GM23248 (cell line): ENCODE data around the gene DMRTA2. TPM values are rescaled to one million over a fixed set of nuclear protein-coding genes. Genes with fewer than 3 reads are reported as not detected.
A peak's percentile ranks its signal among the peaks of the same experiment; 100 is the strongest.

ENCODE experiments used
- DNase-seq: peaks from one replicate; pipeline ENCODE4 v3.0.0-alpha.2; 2015
- H2AFZ ChIP-seq: fragments of 200-600 bp; sonication (generic); 2 replicates; pipeline ENCODE4 v1.6.1; 2016; ENCODE audit warnings: antibody characterized with exemption
- H3F3A ChIP-seq: fragments of 200-600 bp; sonication (generic); 2 replicates; pipeline ENCODE4 v1.6.1; 2016; ENCODE audit warnings: mild to moderate bottlenecking, antibody characterized with exemption, mixed run types; ENCODE audit not compliant: insufficient read depth
- H3K27ac ChIP-seq: fragments of 200-600 bp; sonication (generic); 2 replicates; pipeline ENCODE4 v1.5.1; 2016; ENCODE audit warnings: mild to moderate bottlenecking
- H3K27me3 ChIP-seq: fragments of 200-600 bp; sonication (generic); replicated peaks from 2 replicates; pipeline ENCODE4 v1.6.1; 2016; ENCODE audit warnings: mild to moderate bottlenecking; ENCODE audit not compliant: insufficient read depth
- H3K36me3 ChIP-seq: fragments of 200-600 bp; sonication (generic); 2 replicates; pipeline ENCODE4 v1.6.1; 2016; ENCODE audit warnings: low read depth, mild to moderate bottlenecking
- H3K4me1 ChIP-seq: fragments of 200-600 bp; sonication (generic); 2 replicates; pipeline ENCODE4 v1.6.1; 2016; ENCODE audit warnings: mild to moderate bottlenecking; ENCODE audit not compliant: insufficient read depth
- H3K4me2 ChIP-seq: fragments of 200-600 bp; sonication (generic); one replicate; pipeline ENCODE4 v1.6.1; 2016; ENCODE audit warnings: mild to moderate bottlenecking; ENCODE audit not compliant: unreplicated experiment
- H3K4me3 ChIP-seq: fragments of 200-600 bp; sonication (generic); 2 replicates; pipeline ENCODE4 v1.5.1; 2016; ENCODE audit warnings: mild to moderate bottlenecking
- H3K79me2 ChIP-seq: fragments of 200-600 bp; sonication (generic); 2 replicates; pipeline ENCODE4 v1.6.1; 2016; ENCODE audit warnings: mild to moderate bottlenecking; ENCODE audit not compliant: insufficient read depth
- H3K9ac ChIP-seq: fragments of 200-600 bp; sonication (generic); 2 replicates; pipeline ENCODE4 v1.6.1; 2016; ENCODE audit warnings: mild to moderate bottlenecking
- H3K9me2 ChIP-seq: fragments of 200-600 bp; sonication (generic); 2 replicates; pipeline ENCODE4 v1.6.1; 2016; ENCODE audit warnings: mixed run types, mild to moderate bottlenecking, moderate library complexity; ENCODE audit not compliant: insufficient read depth
- H3K9me3 ChIP-seq: fragments of 200-600 bp; sonication (generic); one replicate; pipeline ENCODE4 v1.6.1; 2017; ENCODE audit warnings: low read depth
- H4K20me1 ChIP-seq: fragments of 200-600 bp; sonication (generic); 2 replicates; pipeline ENCODE4 v1.6.0; 2016; ENCODE audit not compliant: insufficient read depth
- EZH2 ChIP-seq: fragments of 200-600 bp; sonication (generic); IDR thresholded peaks from 2 replicates; pipeline ENCODE4 v1.6.1; 2018; ENCODE audit warnings: antibody characterized with exemption, mild to moderate bottlenecking; ENCODE audit not compliant: insufficient read depth, poor library complexity, severe bottlenecking
- EZH2phosphoT487 ChIP-seq: fragments of 200-600 bp; sonication (generic); IDR thresholded peaks from 2 replicates; pipeline ENCODE4 v1.6.1; 2018; ENCODE audit warnings: antibody characterized with exemption, moderate library complexity, mild to moderate bottlenecking, low read depth; ENCODE audit not compliant: insufficient read depth
- WGBS, 2 experiments: methylation state at CpG; one replicate each; pipeline ENCODE4 v1.1.6; 2015 to 2017; ENCODE audit warnings: low lambda C conversion rate in 2 of 2, low coverage in 1 of 2; ENCODE audit errors: missing lambda C conversion rate in 2 of 2; 5-methylcytosine and 5-hydroxymethylcytosine counted together
- in situ Hi-C: fragments of 300-500 bp; cut with MboI; formaldehyde crosslinking; loops from 2 replicates; pipeline ENCODE4 v1.15.0; 2020
- polyA plus RNA-seq: library from polyadenylated mRNA; unstranded; fragments of >200 nt; fragmentation: Nextera tagmentation; extraction: Ambion mirVana; gene quantifications from 2 replicates; pipeline ENCODE4 v1.2.1, GENCODE V29; 2016
- total RNA-seq: library from RNA; depleted of rRNA; stranded (reverse); fragments of >200 nt; shearing (Covaris generic); gene quantifications from 2 replicates; pipeline ENCODE4 v1.2.3, GENCODE V29; 2014

Gene DMRTA2
- total and polyA plus RNA-seq, 2 experiments from 2014 or later: not detected

- Histone ChIP-seq H3F3A (no peaks in the 10 kb centered on the region), H2AFZ (no peak overlapping the region), H4K20me1 (no peaks in the 10 kb centered on the region), H3K4me2 (no peak overlapping the region), H3K36me3 (no peaks in the 10 kb centered on the region), H3K27ac (no peak overlapping the region), H3K27me3 (peaks cover 14% of the 10 kb centered on the region), H3K9me2 (no peaks in the 10 kb centered on the region), H3K9me3 (no peaks in the 10 kb centered on the region), H3K4me1 (no peaks in the 10 kb centered on the region), H3K4me3 (no peak overlapping the region), H3K79me2 (no peaks in the 10 kb centered on the region), H3K9ac (no peak overlapping the region)
- in situ Hi-C loops: no loop called here
- WGBS, 2 experiments: 43 to 48% methylated on average over 5 of the region's 5 CpGs
- TF ChIP-seq EZH2phosphoT487 (no peak), EZH2 (no peak)
- no peak for DNase-seq
These were observed 54.1 kb downstream of the DMRTA2 start for GRCh38 chr1:50369008-50369634.

- Histone ChIP-seq H3K4me2 (no peak overlapping the region), H3K4me3 (peak overlapping the region; percentile 47; the same call in 1 of the 2 replicates), H3K36me3 (no peaks in the 10 kb centered on the region), H2AFZ (peak overlapping the region; percentile 30; the same call in 1 of the 2 replicates), H3F3A (no peaks in the 10 kb centered on the region), H3K4me1 (no peaks in the 10 kb centered on the region), H3K27ac (no peak overlapping the region), H3K9me2 (no peaks in the 10 kb centered on the region), H3K79me2 (no peaks in the 10 kb centered on the region), H4K20me1 (no peaks in the 10 kb centered on the region), H3K9me3 (no peaks in the 10 kb centered on the region), H3K9ac (no peak overlapping the region), H3K27me3 (peaks cover 14% of the 10 kb centered on the region)
- no peak for TF ChIP-seq EZH2
- TF ChIP-seq EZH2phosphoT487: no peak
- WGBS, 2 experiments: 6 to 7% methylated on average over 31 of the region's 31 CpGs
- in situ Hi-C loops: no loop called here
- peak; percentile 32 for DNase-seq
These were observed 54.9 kb downstream of the DMRTA2 start for GRCh38 chr1:50368179-50369007.
